MCF 10A (cell line): ENCODE measurements around the gene PTH2. TPM values are rescaled to one million over a fixed set of nuclear protein-coding genes. Genes with fewer than 3 reads are reported as not detected.

Experiments used
- BruUV-seq: library from RNA; stranded (reverse); fragments of 400-500 nt; replicated peaks from 2 replicates; lab custom pipeline; 2021; lab: Mats Ljungman, UMichigan
- CTCF ChIA-PET: fragments of 300-600 bp; sonication (Branson Sonifier 250); formaldehyde crosslinking; extraction: SDS; loops from one replicate; lab custom pipeline; 2021; ENCODE audit warnings: antibody characterized with exemption, inconsistent platforms; lab: Yijun Ruan, JAX
- POLR2A ChIA-PET: fragments of 300-600, 350-650 bp; sonication (Branson Sonifier 250); formaldehyde crosslinking; extraction: SDS; loops from one replicate; lab custom pipeline; 2020; ENCODE audit warnings: antibody characterized with exemption, inconsistent platforms; lab: Yijun Ruan, JAX
- DNase-seq: peaks from one replicate; pipeline ENCODE4 v3.0.0-alpha.2; 2018; ENCODE audit not compliant: unreplicated experiment
- H3K27ac Mint-ChIP-seq: one replicate; pipeline ENCODE4 v1.8.0; 2022; ENCODE audit warnings: mild to moderate bottlenecking, low read depth, mixed read lengths; ENCODE audit not compliant: unreplicated experiment
- H3K27me3 Mint-ChIP-seq: one replicate; pipeline ENCODE4 v1.8.0; 2022; ENCODE audit warnings: mixed read lengths; ENCODE audit not compliant: insufficient read depth, unreplicated experiment
- H3K36me3 Mint-ChIP-seq: one replicate; pipeline ENCODE4 v1.8.0; 2022; ENCODE audit warnings: mild to moderate bottlenecking, moderate library complexity, mixed read lengths; ENCODE audit not compliant: insufficient read depth, unreplicated experiment
- H3K4me1 Mint-ChIP-seq: one replicate; pipeline ENCODE4 v1.8.0; 2022; ENCODE audit warnings: mixed read lengths; ENCODE audit not compliant: insufficient read depth, unreplicated experiment
- H3K4me3 Mint-ChIP-seq: one replicate; pipeline ENCODE4 v1.8.0; 2022; ENCODE audit warnings: mild to moderate bottlenecking, moderate library complexity, mixed read lengths; ENCODE audit not compliant: unreplicated experiment
- H3K9me3 Mint-ChIP-seq: one replicate; pipeline ENCODE4 v1.8.0; 2022; ENCODE audit warnings: mixed read lengths; ENCODE audit not compliant: unreplicated experiment
- intact Hi-C: fragments of 100-400 bp; cut with micrococcal nuclease; formaldehyde crosslinking; loops from 2 replicates; pipeline ENCODE4 v1.14.1; 2022
- total RNA-seq: library from RNA; stranded (reverse); gene quantifications from 2 replicates; pipeline ENCODE4 v1.2.3, GENCODE V29; 2022
- TF ChIP-seq, protein P1 (sequence below): fragments of 200-600 bp; IDR thresholded peaks from one replicate; pipeline ENCODE4 v1.8.0; 2022; ENCODE audit warnings: antibody characterized with exemption, mild to moderate bottlenecking; ENCODE audit not compliant: unreplicated experiment

PTH2 gene
- total RNA-seq, 1 experiment from 2014 or later: not detected

DNA sequence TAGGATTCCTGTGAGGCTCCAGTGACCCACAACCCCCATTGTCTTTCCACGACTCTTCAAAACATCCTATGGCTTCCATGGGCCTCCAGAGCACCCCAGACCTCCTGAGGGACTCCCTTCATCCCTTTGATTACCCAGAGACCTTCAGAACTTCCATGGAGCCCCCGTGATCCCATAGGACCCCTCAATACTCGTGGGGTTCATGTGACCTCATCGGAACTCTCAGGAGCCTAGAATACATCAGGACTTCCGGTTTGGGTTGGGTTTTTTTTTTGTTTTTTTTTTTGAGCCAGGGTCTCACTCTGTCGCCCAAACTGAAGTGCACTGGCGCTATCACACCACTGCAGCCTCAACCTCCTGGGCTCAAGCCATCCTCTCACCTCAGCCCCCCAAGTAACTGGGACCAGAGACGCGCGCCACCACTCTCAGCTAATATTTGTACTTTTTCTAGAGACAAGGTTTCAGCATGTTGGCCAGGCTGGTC, 30.6 kb upstream of the PTH2 start:
- H3K27me3 Mint-ChIP-seq: no peaks in the 10 kb centered on the region
- intact Hi-C loops: loop anchor here (5.0 kb wide), 1 partner anchor 34 kb away; the partner anchor contains the start of gene RPL13A
- peak overlapping the region; percentile 96 for H3K4me3 Mint-ChIP-seq
- no peak for DNase-seq
- H3K27ac Mint-ChIP-seq: peak overlapping the region; percentile 100
- TSS peak; percentile 91 for BruUV-seq
- H3K4me1 Mint-ChIP-seq: peaks cover 16% of the 10 kb centered on the region
- no peaks in the 10 kb centered on the region for H3K9me3 Mint-ChIP-seq
- ChIA-PET CTCF (interaction anchor here (0.6 to 1.2 kb wide), 3 partner anchors 61 to 1271 kb away, joined by 3 to 5 read pairs (median 3); no protein-coding TSS in a partner anchor), POLR2A (interaction anchor here (0.6 to 4.8 kb wide), 18 partner anchors 9 to 1403 kb away, joined by 3 to 43 read pairs (median 4); partner anchors contain the start of genes ATF5, DKKL1, GYS1 and IRF3)
- TF ChIP-seq, protein P1, sequence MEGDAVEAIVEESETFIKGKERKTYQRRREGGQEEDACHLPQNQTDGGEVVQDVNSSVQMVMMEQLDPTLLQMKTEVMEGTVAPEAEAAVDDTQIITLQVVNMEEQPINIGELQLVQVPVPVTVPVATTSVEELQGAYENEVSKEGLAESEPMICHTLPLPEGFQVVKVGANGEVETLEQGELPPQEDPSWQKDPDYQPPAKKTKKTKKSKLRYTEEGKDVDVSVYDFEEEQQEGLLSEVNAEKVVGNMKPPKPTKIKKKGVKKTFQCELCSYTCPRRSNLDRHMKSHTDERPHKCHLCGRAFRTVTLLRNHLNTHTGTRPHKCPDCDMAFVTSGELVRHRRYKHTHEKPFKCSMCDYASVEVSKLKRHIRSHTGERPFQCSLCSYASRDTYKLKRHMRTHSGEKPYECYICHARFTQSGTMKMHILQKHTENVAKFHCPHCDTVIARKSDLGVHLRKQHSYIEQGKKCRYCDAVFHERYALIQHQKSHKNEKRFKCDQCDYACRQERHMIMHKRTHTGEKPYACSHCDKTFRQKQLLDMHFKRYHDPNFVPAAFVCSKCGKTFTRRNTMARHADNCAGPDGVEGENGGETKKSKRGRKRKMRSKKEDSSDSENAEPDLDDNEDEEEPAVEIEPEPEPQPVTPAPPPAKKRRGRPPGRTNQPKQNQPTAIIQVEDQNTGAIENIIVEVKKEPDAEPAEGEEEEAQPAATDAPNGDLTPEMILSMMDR: no peak
- H3K36me3 Mint-ChIP-seq: peaks cover 40% of the 10 kb centered on the region

DNA sequence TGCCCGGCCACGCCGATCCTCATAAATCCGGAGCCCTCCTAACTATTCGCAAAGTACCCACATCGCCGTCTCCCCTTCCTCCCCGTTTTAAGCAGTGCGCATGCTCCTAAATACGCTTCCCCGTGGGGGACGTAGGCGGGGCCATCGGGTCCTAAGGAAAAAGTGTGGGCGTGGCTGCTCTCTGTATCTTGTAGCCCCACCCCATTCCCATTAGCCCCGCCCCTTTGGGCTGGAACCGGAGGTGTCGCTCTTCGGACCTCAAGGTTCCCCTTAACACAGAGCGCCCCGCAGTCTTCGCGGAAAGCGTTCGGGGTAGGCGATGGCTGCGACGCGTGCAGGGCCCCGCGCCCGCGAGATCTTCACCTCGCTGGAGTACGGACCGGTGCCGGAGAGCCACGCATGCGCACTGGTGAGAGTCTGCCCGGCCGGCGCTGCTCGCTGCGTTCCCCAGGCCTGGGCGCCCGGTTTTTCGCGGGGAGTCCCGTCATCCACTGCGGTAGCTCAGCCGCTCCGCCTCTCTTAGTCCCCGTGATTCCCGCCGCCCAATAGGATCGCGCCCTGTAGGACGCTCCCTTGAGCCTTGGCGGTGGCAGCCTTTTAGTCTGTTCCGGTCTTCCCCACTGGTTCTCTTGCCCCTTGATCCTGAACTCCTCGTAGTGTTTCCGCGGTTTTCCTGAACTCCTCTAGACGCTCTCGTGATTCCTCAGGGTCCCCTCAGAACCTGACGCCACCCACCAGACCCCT, 29.9 kb upstream of the PTH2 start, which contains the start of gene ALDH16A1:
Gene ALDH16A1 (plus strand): TSS at position 213 of the 744 bp plus-strand sequence. CDS start 107 bp downstream, at position 320.
- Mint-ChIP-seq H3K4me3 (peak within 1 kb of the TSS; percentile 96), H3K9me3 (no peaks in the 10 kb centered on the region), H3K36me3 (peaks cover 41% of the 10 kb centered on the region), H3K27me3 (no peaks in the 10 kb centered on the region), H3K27ac (peak within 1 kb of the TSS; percentile 100), H3K4me1 (peaks cover 16% of the 10 kb centered on the region)
- ChIA-PET CTCF (interaction anchor here (0.6 to 1.2 kb wide), 3 partner anchors 26 to 203 kb away, joined by 3 to 5 read pairs (median 3); no protein-coding TSS in a partner anchor), POLR2A (interaction anchor here (0.6 to 4.8 kb wide), 21 partner anchors 8 to 1403 kb away, joined by 3 to 43 read pairs (median 4); partner anchors contain the start of genes ATF5, DKKL1, GYS1 and IRF3)
- intact Hi-C loops: loop anchor here (5.0 kb wide), 1 partner anchor 34 kb away; the partner anchor contains the start of gene RPL13A
- BruUV-seq: no TSS peak
- TF ChIP-seq, protein P1: no peak
- peak; percentile 99 for DNase-seq

DNA sequence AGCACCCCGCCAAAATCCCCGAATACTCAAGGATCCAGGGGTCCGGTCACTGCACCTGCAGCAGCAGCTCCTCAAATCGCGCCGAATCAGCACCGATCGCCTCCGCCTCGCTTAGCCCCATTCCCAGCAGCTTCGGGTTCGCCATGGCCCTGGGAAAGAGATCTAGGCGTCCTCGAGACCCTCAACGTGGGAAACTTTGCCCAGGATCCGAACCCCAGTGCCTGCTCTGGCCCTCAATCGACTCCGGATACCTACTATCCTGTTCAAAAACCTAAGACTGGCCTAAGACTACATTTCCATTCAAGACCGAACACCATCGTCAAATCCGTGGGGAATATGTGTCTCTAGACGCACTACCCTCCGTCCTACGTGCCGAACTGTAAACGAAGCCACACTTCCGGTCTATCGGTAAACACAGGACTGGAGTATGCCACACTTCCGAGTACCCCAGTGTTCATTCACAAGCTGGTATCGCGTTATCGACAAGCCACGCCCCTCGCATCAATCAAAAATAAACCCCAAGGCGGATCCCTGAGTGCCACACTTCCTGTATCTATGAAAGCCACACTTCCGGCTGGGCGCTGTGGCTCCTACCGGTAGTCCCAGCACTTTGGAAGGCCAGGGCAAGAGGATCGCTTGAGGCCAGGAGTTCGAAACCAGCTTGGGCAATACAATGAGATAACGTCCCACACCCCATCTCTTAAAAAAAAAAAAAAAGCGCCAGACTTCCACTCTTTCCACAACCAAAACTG, 28.4 kb upstream of the PTH2 start, which contains the start of gene PIH1D1:
Gene PIH1D1 (minus strand): TSS at position 385 of the 752 bp plus-strand sequence. CDS start 240 bp downstream, at position 145.
- TSS peak; percentile 83 for BruUV-seq
- CTCF ChIA-PET: interaction anchor here (0.5 to 1.6 kb wide), 7 partner anchors 22 to 231 kb away, joined by 3 to 7 read pairs (median 3); no protein-coding TSS in a partner anchor
- TF ChIP-seq, protein P1: no peak
- Mint-ChIP-seq H3K9me3 (no peaks in the 10 kb centered on the region), H3K4me3 (peak within 1 kb of the TSS; percentile 96), H3K27me3 (no peaks in the 10 kb centered on the region), H3K36me3 (peaks cover 45% of the 10 kb centered on the region), H3K27ac (peak within 1 kb of the TSS; percentile 100), H3K4me1 (peaks cover 16% of the 10 kb centered on the region)
- peak; percentile 100 for DNase-seq
- intact Hi-C loops: loop anchor here (5.0 kb wide), 1 partner anchor 36 kb away; the partner anchor contains the start of gene RPL13A
- POLR2A ChIA-PET: interaction anchor here (0.5 to 4.8 kb wide), 28 partner anchors 9 to 1726 kb away, joined by 3 to 43 read pairs (median 4); partner anchors contain the start of genes BCL2L12, GYS1, IRF3 and NOSIP
